GM23248 (cell line): Measurements from ENCODE around the gene EFCAB8. TPM values are rescaled to one million over a fixed set of nuclear protein-coding genes. Genes with fewer than 3 reads are reported as not detected.

Experiments
- DNase-seq: peaks from one replicate; pipeline ENCODE4 v3.0.0-alpha.2; 2015
- H2AFZ ChIP-seq: fragments of 200-600 bp; sonication (generic); 2 replicates; pipeline ENCODE4 v1.6.1; 2016; ENCODE audit warnings: antibody characterized with exemption
- H3F3A ChIP-seq: fragments of 200-600 bp; sonication (generic); 2 replicates; pipeline ENCODE4 v1.6.1; 2016; ENCODE audit warnings: mild to moderate bottlenecking, antibody characterized with exemption, mixed run types; ENCODE audit not compliant: insufficient read depth
- H3K27ac ChIP-seq: fragments of 200-600 bp; sonication (generic); 2 replicates; pipeline ENCODE4 v1.5.1; 2016; ENCODE audit warnings: mild to moderate bottlenecking
- H3K27me3 ChIP-seq: fragments of 200-600 bp; sonication (generic); replicated peaks from 2 replicates; pipeline ENCODE4 v1.6.1; 2016; ENCODE audit warnings: mild to moderate bottlenecking; ENCODE audit not compliant: insufficient read depth
- H3K36me3 ChIP-seq: fragments of 200-600 bp; sonication (generic); 2 replicates; pipeline ENCODE4 v1.6.1; 2016; ENCODE audit warnings: low read depth, mild to moderate bottlenecking
- H3K4me1 ChIP-seq: fragments of 200-600 bp; sonication (generic); 2 replicates; pipeline ENCODE4 v1.6.1; 2016; ENCODE audit warnings: mild to moderate bottlenecking; ENCODE audit not compliant: insufficient read depth
- H3K4me2 ChIP-seq: fragments of 200-600 bp; sonication (generic); one replicate; pipeline ENCODE4 v1.6.1; 2016; ENCODE audit warnings: mild to moderate bottlenecking; ENCODE audit not compliant: unreplicated experiment
- H3K4me3 ChIP-seq: fragments of 200-600 bp; sonication (generic); 2 replicates; pipeline ENCODE4 v1.5.1; 2016; ENCODE audit warnings: mild to moderate bottlenecking
- H3K79me2 ChIP-seq: fragments of 200-600 bp; sonication (generic); 2 replicates; pipeline ENCODE4 v1.6.1; 2016; ENCODE audit warnings: mild to moderate bottlenecking; ENCODE audit not compliant: insufficient read depth
- H3K9ac ChIP-seq: fragments of 200-600 bp; sonication (generic); 2 replicates; pipeline ENCODE4 v1.6.1; 2016; ENCODE audit warnings: mild to moderate bottlenecking
- H3K9me2 ChIP-seq: fragments of 200-600 bp; sonication (generic); 2 replicates; pipeline ENCODE4 v1.6.1; 2016; ENCODE audit warnings: mixed run types, mild to moderate bottlenecking, moderate library complexity; ENCODE audit not compliant: insufficient read depth
- H3K9me3 ChIP-seq: fragments of 200-600 bp; sonication (generic); one replicate; pipeline ENCODE4 v1.6.1; 2017; ENCODE audit warnings: low read depth
- H4K20me1 ChIP-seq: fragments of 200-600 bp; sonication (generic); 2 replicates; pipeline ENCODE4 v1.6.0; 2016; ENCODE audit not compliant: insufficient read depth
- EZH2 ChIP-seq: fragments of 200-600 bp; sonication (generic); IDR thresholded peaks from 2 replicates; pipeline ENCODE4 v1.6.1; 2018; ENCODE audit warnings: antibody characterized with exemption, mild to moderate bottlenecking; ENCODE audit not compliant: insufficient read depth, poor library complexity, severe bottlenecking
- EZH2phosphoT487 ChIP-seq: fragments of 200-600 bp; sonication (generic); IDR thresholded peaks from 2 replicates; pipeline ENCODE4 v1.6.1; 2018; ENCODE audit warnings: antibody characterized with exemption, moderate library complexity, mild to moderate bottlenecking, low read depth; ENCODE audit not compliant: insufficient read depth
- WGBS, 2 experiments: methylation state at CpG; one replicate each; pipeline ENCODE4 v1.1.6; 2015 to 2017; ENCODE audit warnings: low lambda C conversion rate in 2 of 2, low coverage in 1 of 2; ENCODE audit errors: missing lambda C conversion rate in 2 of 2; 5-methylcytosine and 5-hydroxymethylcytosine counted together
- in situ Hi-C: fragments of 300-500 bp; cut with MboI; formaldehyde crosslinking; loops from 2 replicates; pipeline ENCODE4 v1.15.0; 2020
- polyA plus RNA-seq: library from polyadenylated mRNA; unstranded; fragments of >200 nt; fragmentation: Nextera tagmentation; extraction: Ambion mirVana; gene quantifications from 2 replicates; pipeline ENCODE4 v1.2.1, GENCODE V29; 2016
- total RNA-seq: library from RNA; depleted of rRNA; stranded (reverse); fragments of >200 nt; shearing (Covaris generic); gene quantifications from 2 replicates; pipeline ENCODE4 v1.2.3, GENCODE V29; 2014

EFCAB8 gene
- total and polyA plus RNA-seq, 2 experiments from 2014 or later = not detected

GRCh38 chr20:32975698-32976674 is 117.3 kb downstream of the EFCAB8 start:
- no peak overlapping the region for H3K27ac ChIP-seq
- no peaks in the 10 kb centered on the region for H3K36me3 ChIP-seq
- no peak overlapping the region for H3K9ac ChIP-seq
- no peaks in the 10 kb centered on the region for H3F3A ChIP-seq
- H3K9me2 ChIP-seq = no peaks in the 10 kb centered on the region
- no peak overlapping the region for H2AFZ ChIP-seq
- no peak overlapping the region for H3K4me2 ChIP-seq
- 40 to 45% methylated on average over 12 to 14 of the region's 15 CpGs for WGBS, 2 experiments
- H3K79me2 ChIP-seq = no peaks in the 10 kb centered on the region
- H3K9me3 ChIP-seq = no peaks in the 10 kb centered on the region
- in situ Hi-C loops = no loop called here
- H3K4me3 ChIP-seq = no peak overlapping the region
- TF ChIP-seq EZH2phosphoT487 = no peak
- no peak for TF ChIP-seq EZH2
- H3K27me3 ChIP-seq = peaks cover 8% of the 10 kb centered on the region
- no peak for DNase-seq
- no peaks in the 10 kb centered on the region for H4K20me1 ChIP-seq
- no peaks in the 10 kb centered on the region for H3K4me1 ChIP-seq

- no peak overlapping the region for H3K27ac ChIP-seq
- H3K9me2 ChIP-seq = no peaks in the 10 kb centered on the region
These were observed 118.0 kb downstream of the EFCAB8 start for GRCh38 chr20:32976746-32977145.

GRCh38 chr20:32977281-32978008 is 118.7 kb downstream of the EFCAB8 start:
- H3K27ac ChIP-seq = no peak overlapping the region
- no peaks in the 10 kb centered on the region for H3F3A ChIP-seq
- H3K4me1 ChIP-seq = no peaks in the 10 kb centered on the region
- H3K4me3 ChIP-seq = no peak overlapping the region
- H3K9me3 ChIP-seq = no peaks in the 10 kb centered on the region
- in situ Hi-C loops = no loop called here
- no peaks in the 10 kb centered on the region for H3K79me2 ChIP-seq
- peaks cover 8% of the 10 kb centered on the region for H3K27me3 ChIP-seq
- no peaks in the 10 kb centered on the region for H4K20me1 ChIP-seq
- no peaks in the 10 kb centered on the region for H3K36me3 ChIP-seq
- DNase-seq = no peak
- H3K4me2 ChIP-seq = no peak overlapping the region
- H2AFZ ChIP-seq = no peak overlapping the region
- H3K9ac ChIP-seq = no peak overlapping the region
- TF ChIP-seq EZH2phosphoT487 (no peak), EZH2 (no peak)
- 38 to 40% methylated on average over 13 of the region's 13 CpGs for WGBS, 2 experiments
- no peaks in the 10 kb centered on the region for H3K9me2 ChIP-seq

More at GRCh38 chr20:32976746-32977145, 118.0 kb downstream of the EFCAB8 start:
- H3K9ac ChIP-seq = no peak overlapping the region
- WGBS, 2 experiments = 51 to 60% methylated on average over 6 of the region's 6 CpGs
- no peak for DNase-seq
- no peak overlapping the region for H3K4me3 ChIP-seq
- in situ Hi-C loops = no loop called here
- no peaks in the 10 kb centered on the region for H4K20me1 ChIP-seq
- H3K4me1 ChIP-seq = no peaks in the 10 kb centered on the region
- no peak overlapping the region for H2AFZ ChIP-seq
- no peaks in the 10 kb centered on the region for H3K9me3 ChIP-seq
- TF ChIP-seq EZH2 = no peak
- no peak for TF ChIP-seq EZH2phosphoT487
- peaks cover 8% of the 10 kb centered on the region for H3K27me3 ChIP-seq
- H3K36me3 ChIP-seq = no peaks in the 10 kb centered on the region
- no peak overlapping the region for H3K4me2 ChIP-seq
- no peaks in the 10 kb centered on the region for H3K79me2 ChIP-seq
- H3F3A ChIP-seq = no peaks in the 10 kb centered on the region

GRCh38 chr20:32978009-32978335 is 119.2 kb downstream of the EFCAB8 start:
- Histone ChIP-seq H3K9ac (no peak overlapping the region), H3K27me3 (peaks cover 8% of the 10 kb centered on the region), H3K79me2 (no peaks in the 10 kb centered on the region), H3K4me1 (no peaks in the 10 kb centered on the region), H3K27ac (no peak overlapping the region), H4K20me1 (no peaks in the 10 kb centered on the region), H3K9me3 (no peaks in the 10 kb centered on the region), H3K4me2 (no peak overlapping the region), H3K36me3 (no peaks in the 10 kb centered on the region), H3K4me3 (no peak overlapping the region), H3F3A (no peaks in the 10 kb centered on the region), H3K9me2 (no peaks in the 10 kb centered on the region), H2AFZ (no peak overlapping the region)
- no peak for TF ChIP-seq EZH2phosphoT487
- no peak for TF ChIP-seq EZH2
- in situ Hi-C loops = no loop called here
- no peak for DNase-seq
- WGBS, 2 experiments = 37 to 44% methylated on average over 6 to 7 of the region's 7 CpGs
